Adrenal gland (tissue), 5 donors: ENCODE results near the gene KLC3.

ENCODE experiments used
- POLR2A ChIP-seq, 2 donors: fragments of 450-650 bp; IDR thresholded peaks; one replicate each; pipeline ENCODE4 v1.6.1; 2017; ENCODE audit warnings: antibody characterized with exemption in 2 of 2, mild to moderate bottlenecking in 2 of 2, moderate library complexity in 1 of 2
- TF ChIP-seq, protein P1 (sequence below), 6 experiments: fragments of 450-650 bp in 4 of 6; fragments of 200-600 bp in 2 of 6; sonication (generic) in 1 of 6; IDR thresholded peaks; 1 replicate in 5 of 6; 2 replicates in 1 of 6; pipeline versions ENCODE4 v1.5.1 to v1.8.0; 2016 to 2021; ENCODE audit warnings: antibody characterized with exemption in 6 of 6, mild to moderate bottlenecking in 2 of 6, moderate library complexity in 1 of 6
- donor health status: DM: no; HTN: no; CAD: no.

GRCh38 chr19:45323671-45324081 lies 16.9 kb upstream of the KLC3 start:
- TF ChIP-seq, protein P1, sequence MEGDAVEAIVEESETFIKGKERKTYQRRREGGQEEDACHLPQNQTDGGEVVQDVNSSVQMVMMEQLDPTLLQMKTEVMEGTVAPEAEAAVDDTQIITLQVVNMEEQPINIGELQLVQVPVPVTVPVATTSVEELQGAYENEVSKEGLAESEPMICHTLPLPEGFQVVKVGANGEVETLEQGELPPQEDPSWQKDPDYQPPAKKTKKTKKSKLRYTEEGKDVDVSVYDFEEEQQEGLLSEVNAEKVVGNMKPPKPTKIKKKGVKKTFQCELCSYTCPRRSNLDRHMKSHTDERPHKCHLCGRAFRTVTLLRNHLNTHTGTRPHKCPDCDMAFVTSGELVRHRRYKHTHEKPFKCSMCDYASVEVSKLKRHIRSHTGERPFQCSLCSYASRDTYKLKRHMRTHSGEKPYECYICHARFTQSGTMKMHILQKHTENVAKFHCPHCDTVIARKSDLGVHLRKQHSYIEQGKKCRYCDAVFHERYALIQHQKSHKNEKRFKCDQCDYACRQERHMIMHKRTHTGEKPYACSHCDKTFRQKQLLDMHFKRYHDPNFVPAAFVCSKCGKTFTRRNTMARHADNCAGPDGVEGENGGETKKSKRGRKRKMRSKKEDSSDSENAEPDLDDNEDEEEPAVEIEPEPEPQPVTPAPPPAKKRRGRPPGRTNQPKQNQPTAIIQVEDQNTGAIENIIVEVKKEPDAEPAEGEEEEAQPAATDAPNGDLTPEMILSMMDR (IDR thresholded peaks at IDR 0.05) = no peak
- TF ChIP-seq POLR2A (IDR thresholded peaks at IDR 0.05) = no peak
